Occipital lobe (tissue), 3 donors: Measurements from ENCODE around the gene MRGPRX3. TPM values are rescaled to one million over a fixed set of nuclear protein-coding genes. Genes with fewer than 3 reads are reported as not detected.

ENCODE experiments used
- DNase-seq: peaks from one replicate; lab custom pipeline; 2025; lab: John Stamatoyannopoulos, UW
- small RNA-seq: library from RNA; depleted of rRNA; stranded (forward); fragments of <200 nt; gene quantifications from one replicate; pipeline ENCODE3, GENCODE V24; 2014
- total RNA-seq: library from RNA; depleted of rRNA; stranded (reverse); fragments of >200 nt; gene quantifications from one replicate; pipeline ENCODE4 v1.2.3, GENCODE V29; 2014

The MRGPRX3 gene
- total RNA-seq, 1 donor from 2014 or later: not detected

- no peak for DNase-seq
These were observed 36.0 kb downstream of the MRGPRX3 start for GRCh38 chr11:18168372-18168771.

- DNase-seq: no peak
These were observed 39.1 kb downstream of the MRGPRX3 start for GRCh38 chr11:18171377-18172000.

GRCh38 chr11:18172666-18173065 is 40.3 kb downstream of the MRGPRX3 start, which contains the start of gene MRGPRX4:
MRGPRX4 (plus strand) TSS chr11:18172837; CDS start chr11:18173257, 420 bp downstream.
- no peak for DNase-seq

GRCh38 chr11:18173225-18173866 is 41.0 kb downstream of the MRGPRX3 start:
- no peak for DNase-seq

Small RNA genes within 50 kb of the gene (small RNA-seq; reads per million reads assigned to genes)
- not detected for gene HIGD1AP5

Other genes with a start within 250 kb of the MRGPRX3 start
- 45.5 TPM for gene SERGEF, start 119.5 kb upstream of the MRGPRX3 start, total RNA-seq
- gene TPH1, start 86.3 kb upstream of the MRGPRX3 start, total RNA-seq: 0.47 TPM
- gene SAAL1, start 26.5 kb upstream of the MRGPRX3 start, total RNA-seq: 31.4 TPM
- not detected for gene MRGPRX4, start 40.3 kb downstream of the MRGPRX3 start, total RNA-seq
- gene SAA4, start 104.2 kb downstream of the MRGPRX3 start, total RNA-seq: not detected
- gene SAA2, start 116.1 kb downstream of the MRGPRX3 start, total RNA-seq: 0.31 TPM
- not detected for gene SAA1, start 133.7 kb downstream of the MRGPRX3 start, total RNA-seq
- gene HPS5, start 189.6 kb downstream of the MRGPRX3 start, total RNA-seq: 126 TPM
- gene GTF2H1, start 190.0 kb downstream of the MRGPRX3 start, total RNA-seq: 84.2 TPM